WI38 (cell line): ENCODE results near the gene IARS2.
"Not testable (repeated sequence)": the region's sequence is repeated elsewhere in the genome, so short reads cannot be mapped to it uniquely, and the experiment has no call there.

ENCODE experiments used
- H3K4me3 ChIP-seq: 2 replicates; pipeline ENCODE4 v1.5.1; 2011; ENCODE audit warnings: low read depth, mild to moderate bottlenecking, control low read depth, low read length
- TF ChIP-seq, protein P1 (sequence below): IDR thresholded peaks from 2 replicates; pipeline ENCODE4 v1.5.1; 2012; ENCODE audit warnings: low read depth, mild to moderate bottlenecking, control low read depth, low read length

IARS2 gene

DNA sequence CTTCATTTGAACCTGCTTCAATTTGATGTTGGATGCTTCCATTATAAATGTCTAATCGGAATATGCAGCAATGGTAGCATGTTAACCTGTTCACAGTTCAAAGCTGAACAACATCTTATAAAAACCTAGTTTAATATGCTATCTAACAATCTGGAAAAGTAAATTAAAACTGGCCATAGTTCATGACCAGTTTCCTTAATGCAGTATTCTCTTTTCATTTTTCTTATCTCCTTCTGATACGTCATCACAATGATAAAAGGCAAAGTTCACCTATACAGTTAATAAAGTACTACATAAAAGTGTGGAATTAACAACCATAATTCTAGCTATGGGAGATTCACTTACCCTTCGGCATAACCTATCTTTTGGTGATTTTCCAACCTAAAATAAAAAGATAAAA lies 65.1 kb downstream of the IARS2 start:
- TF ChIP-seq, protein P1, sequence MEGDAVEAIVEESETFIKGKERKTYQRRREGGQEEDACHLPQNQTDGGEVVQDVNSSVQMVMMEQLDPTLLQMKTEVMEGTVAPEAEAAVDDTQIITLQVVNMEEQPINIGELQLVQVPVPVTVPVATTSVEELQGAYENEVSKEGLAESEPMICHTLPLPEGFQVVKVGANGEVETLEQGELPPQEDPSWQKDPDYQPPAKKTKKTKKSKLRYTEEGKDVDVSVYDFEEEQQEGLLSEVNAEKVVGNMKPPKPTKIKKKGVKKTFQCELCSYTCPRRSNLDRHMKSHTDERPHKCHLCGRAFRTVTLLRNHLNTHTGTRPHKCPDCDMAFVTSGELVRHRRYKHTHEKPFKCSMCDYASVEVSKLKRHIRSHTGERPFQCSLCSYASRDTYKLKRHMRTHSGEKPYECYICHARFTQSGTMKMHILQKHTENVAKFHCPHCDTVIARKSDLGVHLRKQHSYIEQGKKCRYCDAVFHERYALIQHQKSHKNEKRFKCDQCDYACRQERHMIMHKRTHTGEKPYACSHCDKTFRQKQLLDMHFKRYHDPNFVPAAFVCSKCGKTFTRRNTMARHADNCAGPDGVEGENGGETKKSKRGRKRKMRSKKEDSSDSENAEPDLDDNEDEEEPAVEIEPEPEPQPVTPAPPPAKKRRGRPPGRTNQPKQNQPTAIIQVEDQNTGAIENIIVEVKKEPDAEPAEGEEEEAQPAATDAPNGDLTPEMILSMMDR = no peak
- no peak overlapping the region for H3K4me3 ChIP-seq

DNA sequence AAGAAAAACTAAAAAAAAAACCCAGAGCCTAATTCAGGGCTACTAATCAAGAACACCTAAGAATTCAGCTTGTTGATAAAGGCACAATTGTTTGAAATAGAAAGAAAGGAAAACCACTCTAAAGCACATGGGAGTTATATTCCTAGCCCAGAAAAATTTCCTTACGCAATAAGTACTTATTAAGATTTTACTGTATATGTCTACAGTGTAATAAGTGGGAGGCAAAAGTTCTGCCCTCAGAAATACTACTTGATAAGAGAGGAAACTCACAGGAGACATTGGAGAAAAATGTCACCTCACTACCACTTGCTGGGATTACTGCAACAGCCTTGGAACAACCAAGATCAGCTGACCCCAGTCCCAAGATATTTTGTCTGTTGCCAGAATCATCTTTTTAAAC lies 66.1 kb downstream of the IARS2 start:
- H3K4me3 ChIP-seq = no peak overlapping the region
- TF ChIP-seq, protein P1 = no peak

DNA sequence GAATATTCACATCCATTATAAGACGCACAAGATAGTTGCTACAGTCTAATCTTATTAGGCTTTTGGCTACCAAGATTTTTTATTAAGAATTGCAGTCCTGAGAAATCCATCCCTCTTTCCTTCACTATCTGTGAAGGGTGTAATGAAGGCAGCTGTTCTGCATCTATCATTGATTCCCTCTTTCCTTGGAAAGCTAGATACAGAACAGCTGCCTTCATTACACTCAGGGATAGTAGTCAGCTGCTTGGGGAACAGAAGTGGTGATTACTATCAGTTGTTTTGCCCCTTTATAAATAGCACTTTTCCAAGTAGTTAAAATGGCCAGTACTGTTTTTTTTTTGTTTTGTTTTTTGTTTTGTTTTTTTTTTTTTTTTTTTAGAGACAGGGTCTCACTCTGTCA lies 70.2 kb downstream of the IARS2 start:
- TF ChIP-seq, protein P1 = no peak
- H3K4me3 ChIP-seq = no peak overlapping the region

DNA sequence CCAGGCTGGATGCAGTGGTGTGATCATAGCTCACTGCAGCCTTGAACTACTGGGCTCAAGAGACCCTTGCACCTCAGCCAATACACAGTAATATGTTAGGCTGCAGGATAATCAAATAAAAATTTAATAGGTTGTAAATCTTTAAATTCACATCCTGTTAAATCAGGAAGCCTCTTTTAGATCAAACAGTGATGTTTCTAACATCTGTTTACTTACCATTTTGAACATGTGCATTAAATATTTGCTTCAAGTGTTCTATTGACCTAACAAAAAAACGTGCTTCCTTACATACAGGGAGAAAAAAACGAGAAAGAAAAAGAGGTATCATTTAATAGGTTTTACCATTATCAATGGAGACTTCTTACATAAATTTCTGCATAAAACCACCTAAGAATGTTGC lies 70.6 kb downstream of the IARS2 start:
- no peak overlapping the region for H3K4me3 ChIP-seq
- TF ChIP-seq, protein P1 = no peak

DNA sequence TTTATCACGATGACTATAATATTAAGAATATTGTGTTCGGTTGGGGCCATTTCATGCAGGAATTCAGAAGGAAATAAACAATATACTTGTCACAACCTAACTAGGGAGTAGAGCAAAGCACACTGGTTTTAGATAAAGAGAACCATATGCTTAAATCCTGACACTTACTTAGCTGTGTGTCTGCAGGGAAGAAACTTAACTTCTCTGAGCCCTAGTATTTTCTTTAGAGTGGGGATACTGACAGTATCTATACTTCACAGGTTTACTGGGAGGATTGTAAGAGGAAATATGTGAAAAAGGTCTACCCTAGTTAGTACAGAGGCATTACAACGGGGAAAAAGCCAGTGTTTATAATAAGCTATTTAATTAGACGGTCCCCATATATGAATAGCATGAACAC lies 72.9 kb downstream of the IARS2 start:
- TF ChIP-seq, protein P1 = no peak
- no peak overlapping the region for H3K4me3 ChIP-seq

DNA sequence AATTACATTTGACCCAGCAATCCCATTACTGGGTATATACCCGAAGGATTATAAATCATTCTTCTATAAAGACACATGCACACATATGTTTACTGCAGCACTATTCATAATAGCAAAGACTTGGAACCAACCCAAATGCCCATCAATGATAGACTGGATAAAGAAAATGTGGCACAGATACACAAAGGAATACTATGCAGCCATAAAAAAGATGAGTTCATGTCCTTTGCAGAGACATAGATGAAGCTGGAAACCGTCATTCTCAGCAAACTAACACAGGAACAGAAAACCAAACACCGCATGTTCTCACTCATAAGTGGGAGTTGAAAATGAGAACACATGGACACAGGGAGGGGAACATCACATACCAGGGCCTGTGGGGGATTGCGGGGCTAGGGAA lies 76.0 kb downstream of the IARS2 start:
- not testable (repeated sequence) for H3K4me3 ChIP-seq

DNA sequence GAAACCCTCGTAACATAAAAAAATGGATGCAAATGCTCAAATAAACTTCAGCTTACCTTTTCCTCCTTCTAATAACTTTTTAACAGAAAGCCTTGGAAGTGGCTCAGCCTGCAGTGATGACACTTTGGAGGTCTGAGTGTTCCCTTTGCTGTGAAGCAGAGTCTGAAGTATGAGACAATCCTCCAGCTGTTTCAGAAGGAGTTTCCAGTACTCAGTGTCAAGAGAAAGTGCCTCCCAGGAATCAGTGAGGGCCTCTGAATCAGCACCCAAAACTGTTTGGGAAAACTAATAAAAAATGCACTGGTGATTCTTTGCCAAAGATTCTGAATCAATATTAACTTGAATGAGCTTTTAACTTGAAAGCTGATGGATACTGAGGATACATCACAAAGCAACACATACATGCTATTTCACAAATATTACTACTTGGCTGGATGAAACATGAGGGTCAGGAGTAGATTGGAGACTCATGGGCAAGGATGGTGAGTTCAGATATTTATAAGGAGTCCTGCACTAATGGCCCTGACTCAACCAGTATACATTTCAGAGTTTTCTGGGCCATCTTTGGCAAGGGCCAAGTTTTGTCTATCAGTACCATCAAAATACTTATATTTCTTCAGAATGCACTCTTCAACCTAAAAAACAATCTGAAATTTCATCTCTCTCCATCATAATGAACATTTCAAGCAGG lies 77.0 kb downstream of the IARS2 start:
- TF ChIP-seq, protein P1 = no peak
- H3K4me3 ChIP-seq = no peak overlapping the region

DNA sequence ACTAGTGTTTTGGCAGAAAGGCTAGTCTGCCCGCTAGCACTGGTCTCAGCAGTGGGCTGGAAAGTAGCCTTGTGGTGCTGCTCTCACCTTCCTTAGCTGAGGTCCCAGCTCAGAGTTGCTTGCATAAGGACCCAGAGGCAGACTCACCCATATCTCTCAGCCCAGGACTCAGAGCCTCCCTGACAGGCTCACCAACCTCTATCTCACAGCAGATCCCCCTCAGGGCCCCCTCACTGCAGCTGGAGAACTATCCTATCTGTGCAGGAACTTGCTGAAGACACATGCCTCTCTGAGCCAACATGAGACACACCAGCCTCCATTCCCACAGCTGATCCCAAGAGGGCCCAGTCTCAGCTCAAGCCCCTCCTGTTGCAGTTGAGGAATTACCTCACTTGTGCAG lies 82.6 kb downstream of the IARS2 start:
- H3K4me3 ChIP-seq = no peak overlapping the region
- TF ChIP-seq, protein P1 = no peak
